CD4-positive, alpha-beta T cell treated with Interleukin-15 for 1 hour (primary cell): ENCODE results near the gene GRK6.

Experiments
- DNase-seq: peaks from one replicate; pipeline ENCODE4 v3.0.0-alpha.2; 2020

The GRK6 gene

GRCh38 chr5:177489119-177489716, 62.7 kb downstream of the GRK6 start:
- no peak for DNase-seq

- DNase-seq, result no peak
These were observed 64.0 kb downstream of the GRK6 start for GRCh38 chr5:177490311-177490991.

- no peak for DNase-seq
These were observed 64.5 kb downstream of the GRK6 start for GRCh38 chr5:177490992-177491391.

- DNase-seq, result no peak
These were observed 65.0 kb downstream of the GRK6 start for GRCh38 chr5:177491429-177491945.

GRCh38 chr5:177491983-177492746, 65.7 kb downstream of the GRK6 start:
- no peak for DNase-seq
